Measurements from ENCODE around the gene RNPS1. TPM values are rescaled to one million over a fixed set of nuclear protein-coding genes. Genes with fewer than 3 reads are reported as not detected.
A peak's percentile ranks its signal among the peaks of the same experiment; 100 is the strongest.

Gene RNPS1
- total and polyA plus RNA-seq, 2 experiments from 2014 or later: 315 to 384 TPM

GRCh38 chr16:2206420-2206779, 61.5 kb downstream of the RNPS1 start:
- Mint-ChIP-seq H3K4me3 (peak overlapping the region; percentile 84), H3K27me3 (ENCODE audit: insufficient read depth, low read depth, poor library complexity) (peaks cover 19% of the 10 kb centered on the region), H3K4me1 (peaks cover 13% of the 10 kb centered on the region), H3K9me3 (no peaks in the 10 kb centered on the region), H3K36me3 (ENCODE audit: low read depth) (peaks cover 14% of the 10 kb centered on the region), H3K27ac (no peak overlapping the region)
- ATAC-seq (no peak), DNase-seq (ENCODE audit: low spot score) (no peak)
- TF ChIP-seq, protein P1, sequence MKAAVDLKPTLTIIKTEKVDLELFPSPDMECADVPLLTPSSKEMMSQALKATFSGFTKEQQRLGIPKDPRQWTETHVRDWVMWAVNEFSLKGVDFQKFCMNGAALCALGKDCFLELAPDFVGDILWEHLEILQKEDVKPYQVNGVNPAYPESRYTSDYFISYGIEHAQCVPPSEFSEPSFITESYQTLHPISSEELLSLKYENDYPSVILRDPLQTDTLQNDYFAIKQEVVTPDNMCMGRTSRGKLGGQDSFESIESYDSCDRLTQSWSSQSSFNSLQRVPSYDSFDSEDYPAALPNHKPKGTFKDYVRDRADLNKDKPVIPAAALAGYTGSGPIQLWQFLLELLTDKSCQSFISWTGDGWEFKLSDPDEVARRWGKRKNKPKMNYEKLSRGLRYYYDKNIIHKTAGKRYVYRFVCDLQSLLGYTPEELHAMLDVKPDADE (IDR thresholded peaks at IDR 0.05): no peak
- TF ChIP-seq STAT1 (IDR thresholded peaks at IDR 0.05; ENCODE audit: unreplicated experiment) (no peak), ZNF331 (CRISPR knock-in tag; IDR thresholded peaks at IDR 0.05; ENCODE audit: low read depth) (no peak), JUNB (IDR thresholded peaks at IDR 0.05; ENCODE audit: unreplicated experiment) (no peak), EZH2 (IDR thresholded peaks at IDR 0.05; ENCODE audit: low read depth, unreplicated experiment) (no peak), NANOG (IDR thresholded peaks at IDR 0.05; ENCODE audit: borderline replicate concordance) (no peak), POLR2AphosphoS5 (IDR thresholded peaks at IDR 0.05; ENCODE audit: low read depth) (no peak), CREB1 (CRISPR knock-in tag; IDR thresholded peaks at IDR 0.05; ENCODE audit: low read depth) (no peak), EZH2phosphoT487 (IDR thresholded peaks at IDR 0.05; ENCODE audit: unreplicated experiment) (no peak), ZNF462 (CRISPR knock-in tag; IDR thresholded peaks at IDR 0.05) (no peak), CTCF (conservative IDR thresholded peaks at IDR 0.05; ENCODE audit: low read depth in 2 of 2) (no peak), ZNF114 (CRISPR knock-in tag; IDR thresholded peaks at IDR 0.05) (no peak)
- TF ChIP-seq, protein P2, sequence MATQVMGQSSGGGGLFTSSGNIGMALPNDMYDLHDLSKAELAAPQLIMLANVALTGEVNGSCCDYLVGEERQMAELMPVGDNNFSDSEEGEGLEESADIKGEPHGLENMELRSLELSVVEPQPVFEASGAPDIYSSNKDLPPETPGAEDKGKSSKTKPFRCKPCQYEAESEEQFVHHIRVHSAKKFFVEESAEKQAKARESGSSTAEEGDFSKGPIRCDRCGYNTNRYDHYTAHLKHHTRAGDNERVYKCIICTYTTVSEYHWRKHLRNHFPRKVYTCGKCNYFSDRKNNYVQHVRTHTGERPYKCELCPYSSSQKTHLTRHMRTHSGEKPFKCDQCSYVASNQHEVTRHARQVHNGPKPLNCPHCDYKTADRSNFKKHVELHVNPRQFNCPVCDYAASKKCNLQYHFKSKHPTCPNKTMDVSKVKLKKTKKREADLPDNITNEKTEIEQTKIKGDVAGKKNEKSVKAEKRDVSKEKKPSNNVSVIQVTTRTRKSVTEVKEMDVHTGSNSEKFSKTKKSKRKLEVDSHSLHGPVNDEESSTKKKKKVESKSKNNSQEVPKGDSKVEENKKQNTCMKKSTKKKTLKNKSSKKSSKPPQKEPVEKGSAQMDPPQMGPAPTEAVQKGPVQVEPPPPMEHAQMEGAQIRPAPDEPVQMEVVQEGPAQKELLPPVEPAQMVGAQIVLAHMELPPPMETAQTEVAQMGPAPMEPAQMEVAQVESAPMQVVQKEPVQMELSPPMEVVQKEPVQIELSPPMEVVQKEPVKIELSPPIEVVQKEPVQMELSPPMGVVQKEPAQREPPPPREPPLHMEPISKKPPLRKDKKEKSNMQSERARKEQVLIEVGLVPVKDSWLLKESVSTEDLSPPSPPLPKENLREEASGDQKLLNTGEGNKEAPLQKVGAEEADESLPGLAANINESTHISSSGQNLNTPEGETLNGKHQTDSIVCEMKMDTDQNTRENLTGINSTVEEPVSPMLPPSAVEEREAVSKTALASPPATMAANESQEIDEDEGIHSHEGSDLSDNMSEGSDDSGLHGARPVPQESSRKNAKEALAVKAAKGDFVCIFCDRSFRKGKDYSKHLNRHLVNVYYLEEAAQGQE (IDR thresholded peaks at IDR 0.05; ENCODE audit: unreplicated experiment): no peak
- Histone ChIP-seq H3F3A (replicated peaks; ENCODE audit: low read depth) (peaks cover 9% of the 10 kb centered on the region; the same call in 1 of the 2 replicates), H3K36me3 (ENCODE audit: insufficient read depth) (no peaks in the 10 kb centered on the region), H3K4me2 (peak overlapping the region; percentile 95), H3K27ac (ENCODE audit: low read depth) (no peak overlapping the region), H3K4me1 (ENCODE audit: insufficient read depth) (peaks cover 4% of the 10 kb centered on the region; the same call in 1 of the 2 replicates), H2AFZ (no peak overlapping the region), H3K4me3 (peak overlapping the region; percentile 95), H4K20me1 (replicated peaks; ENCODE audit: insufficient read depth) (no peaks in the 10 kb centered on the region), H3K9me2 (ENCODE audit: insufficient read depth) (no peaks in the 10 kb centered on the region), H3K79me2 (replicated peaks; ENCODE audit: insufficient read depth) (no peaks in the 10 kb centered on the region), H3K27me3 (ENCODE audit: insufficient read depth) (peaks cover 9% of the 10 kb centered on the region; the same call in 1 of the 2 replicates)

All from GM23338 (cell line).